ENCODE data around the gene ARID3A.
"Not testable (repeated sequence)": the region's sequence is repeated elsewhere in the genome, so short reads cannot be mapped to it uniquely, and the experiment has no call there.

Gene ARID3A

GRCh38 chr19:1018932-1019615 is 93.2 kb downstream of the ARID3A start:
- peak overlapping the region; percentile 66 for H3K4me3 ChIP-seq (ENCODE audit: insufficient read depth, low read depth, low read length)
- 88% methylated on average over 17 of the region's 17 CpGs for WGBS, 2 experiments
- H3K27me3 ChIP-seq (ENCODE audit: control insufficient read depth, insufficient read depth, low read length, poor library complexity, severe bottlenecking): no peaks in the 10 kb centered on the region
- H3K9me3 ChIP-seq (ENCODE audit: control insufficient read depth, low read length): no peaks in the 10 kb centered on the region
- H3K4me1 ChIP-seq (ENCODE audit: control insufficient read depth, insufficient read depth, low read length): peaks cover 34% of the 10 kb centered on the region
- no peaks in the 10 kb centered on the region for H3K36me3 ChIP-seq (ENCODE audit: control insufficient read depth, insufficient read depth, low read length)
- H3K27ac ChIP-seq (ENCODE audit: insufficient read depth, low read depth, low read length, poor library complexity, severe bottlenecking): no peak overlapping the region

GRCh38 chr19:1019616-1019961 is 93.8 kb downstream of the ARID3A start:
- WGBS, 2 experiments: 84 to 88% methylated on average over 18 of the region's 18 CpGs

GRCh38 chr19:1019980-1020867 is 94.4 kb downstream of the ARID3A start:
- Histone ChIP-seq H3K36me3 (ENCODE audit: control insufficient read depth, insufficient read depth, low read length) (no peaks in the 10 kb centered on the region), H3K9me3 (ENCODE audit: control insufficient read depth, low read length) (no peaks in the 10 kb centered on the region), H3K27ac (ENCODE audit: insufficient read depth, low read depth, low read length, poor library complexity, severe bottlenecking) (peak overlapping the region; percentile 94), H3K4me3 (ENCODE audit: insufficient read depth, low read depth, low read length) (peak overlapping the region; percentile 66), H3K4me1 (ENCODE audit: control insufficient read depth, insufficient read depth, low read length) (peaks cover 34% of the 10 kb centered on the region), H3K27me3 (ENCODE audit: control insufficient read depth, insufficient read depth, low read length, poor library complexity, severe bottlenecking) (no peaks in the 10 kb centered on the region)
- 5 to 6% methylated on average over 60 of the region's 60 CpGs for WGBS, 2 experiments

More at GRCh38 chr19:1019616-1019961, 93.8 kb downstream of the ARID3A start:
- Histone ChIP-seq H3K4me1 (ENCODE audit: control insufficient read depth, insufficient read depth, low read length) (peaks cover 34% of the 10 kb centered on the region), H3K9me3 (ENCODE audit: control insufficient read depth, low read length) (no peaks in the 10 kb centered on the region), H3K36me3 (ENCODE audit: control insufficient read depth, insufficient read depth, low read length) (no peaks in the 10 kb centered on the region), H3K27ac (ENCODE audit: insufficient read depth, low read depth, low read length, poor library complexity, severe bottlenecking) (no peak overlapping the region), H3K27me3 (ENCODE audit: control insufficient read depth, insufficient read depth, low read length, poor library complexity, severe bottlenecking) (no peaks in the 10 kb centered on the region), H3K4me3 (ENCODE audit: insufficient read depth, low read depth, low read length) (peak overlapping the region; percentile 66)

- Histone ChIP-seq H3K9me3 (ENCODE audit: control insufficient read depth, low read length) (no peaks in the 10 kb centered on the region), H3K4me3 (ENCODE audit: insufficient read depth, low read depth, low read length) (peak within 1 kb of the TSS; percentile 66)
- WGBS, 2 experiments: 0% methylated on average over 68 of the region's 68 CpGs
These were observed 95.1 kb downstream of the ARID3A start, which contains the start of gene TMEM259 for GRCh38 chr19:1020868-1021425. Gene TMEM259, minus strand, starts transcription at chr19:1021123. Its CDS starts 127 bp downstream, at chr19:1020996.

GRCh38 chr19:1023883-1024188 is 98.0 kb downstream of the ARID3A start:
- H3K27ac ChIP-seq (ENCODE audit: insufficient read depth, low read depth, low read length, poor library complexity, severe bottlenecking); H3K27me3 ChIP-seq (ENCODE audit: control insufficient read depth, insufficient read depth, low read length, poor library complexity, severe bottlenecking); H3K4me3 ChIP-seq (ENCODE audit: insufficient read depth, low read depth, low read length); H3K9me3 ChIP-seq (ENCODE audit: control insufficient read depth, low read length); H3K36me3 ChIP-seq (ENCODE audit: control insufficient read depth, insufficient read depth, low read length): not testable (repeated sequence)
- peaks cover 12% of the 10 kb centered on the region for H3K4me1 ChIP-seq (ENCODE audit: control insufficient read depth, insufficient read depth, low read length)
- WGBS, 2 experiments: 95 to 96% methylated on average over 5 of the region's 5 CpGs

More at GRCh38 chr19:1020868-1021425, 95.1 kb downstream of the ARID3A start, which contains the start of gene TMEM259:
- Histone ChIP-seq H3K36me3 (ENCODE audit: control insufficient read depth, insufficient read depth, low read length) (no peaks in the 10 kb centered on the region), H3K27me3 (ENCODE audit: control insufficient read depth, insufficient read depth, low read length, poor library complexity, severe bottlenecking) (no peaks in the 10 kb centered on the region), H3K27ac (ENCODE audit: insufficient read depth, low read depth, low read length, poor library complexity, severe bottlenecking) (peak within 1 kb of the TSS; percentile 94), H3K4me1 (ENCODE audit: control insufficient read depth, insufficient read depth, low read length) (peaks cover 28% of the 10 kb centered on the region)

- H3K36me3 ChIP-seq (ENCODE audit: control insufficient read depth, insufficient read depth, low read length); H3K4me1 ChIP-seq (ENCODE audit: control insufficient read depth, insufficient read depth, low read length); H3K27me3 ChIP-seq (ENCODE audit: control insufficient read depth, insufficient read depth, low read length, poor library complexity, severe bottlenecking); H3K4me3 ChIP-seq (ENCODE audit: insufficient read depth, low read depth, low read length); H3K27ac ChIP-seq (ENCODE audit: insufficient read depth, low read depth, low read length, poor library complexity, severe bottlenecking); H3K9me3 ChIP-seq (ENCODE audit: control insufficient read depth, low read length): not testable (repeated sequence)
- WGBS, 2 experiments: 95 to 97% methylated on average over 4 to 5 of the region's 6 CpGs
These were observed 99.2 kb downstream of the ARID3A start for GRCh38 chr19:1025080-1025479.

Measured in ectodermal cell (in vitro differentiated cells).